22Rv1 (cell line): Measurements from ENCODE around the gene SLC7A5.
"Not testable (repeated sequence)": the region's sequence is repeated elsewhere in the genome, so short reads cannot be mapped to it uniquely, and the experiment has no call there.

Experiments
- H3K27ac ChIP-seq: fragments of 450-650 bp; 2 replicates; pipeline ENCODE4 v1.5.1; 2017
- ZFX ChIP-seq: fragments of 450-650 bp; IDR thresholded peaks from 2 replicates; pipeline ENCODE4 v1.6.1; 2017; ENCODE audit warnings: antibody characterized with exemption, borderline replicate concordance
- TF ChIP-seq, protein P1 (sequence below): fragments of 450-650 bp; IDR thresholded peaks from 2 replicates; pipeline ENCODE4 v1.5.1; 2017; ENCODE audit warnings: mild to moderate bottlenecking

SLC7A5 gene

DNA sequence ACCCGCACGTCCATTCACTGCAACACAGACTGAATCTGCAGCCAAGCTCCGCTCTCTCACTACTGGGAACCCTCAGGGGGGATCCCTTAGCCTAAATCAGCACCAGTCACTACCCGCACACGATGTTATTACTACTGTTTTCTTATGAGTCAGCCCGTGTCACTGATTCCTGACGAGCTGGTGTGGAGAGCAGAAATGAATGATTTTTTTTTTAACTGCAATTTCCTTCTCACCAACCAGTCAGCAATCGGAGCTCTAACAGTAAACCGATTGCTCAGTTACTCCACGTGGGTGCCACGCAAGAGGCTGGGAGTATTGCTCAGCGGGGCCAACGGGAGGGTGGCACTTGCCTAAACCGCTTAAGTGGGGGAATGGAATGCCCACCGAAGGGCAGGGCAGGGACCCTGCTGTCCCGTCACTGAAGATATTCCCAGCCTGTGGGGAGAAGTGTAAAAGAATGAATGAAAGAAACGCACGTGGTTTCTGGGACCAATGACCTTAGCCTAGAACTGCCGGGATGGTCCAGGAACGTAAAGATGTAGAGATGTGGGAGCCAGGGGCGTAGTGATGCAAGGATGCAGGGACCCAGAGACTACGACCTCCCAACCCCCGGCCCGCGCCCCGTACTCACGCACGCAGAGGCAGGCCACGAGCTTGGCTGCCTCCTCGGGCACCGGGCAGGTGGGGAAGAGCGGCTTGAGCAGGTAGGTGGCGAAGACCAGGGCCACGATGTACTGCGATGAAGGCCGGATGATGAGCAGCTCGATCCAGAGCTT lies 865 bp downstream of the SLC7A5 start:
- peak overlapping the region; percentile 36 for H3K27ac ChIP-seq

DNA sequence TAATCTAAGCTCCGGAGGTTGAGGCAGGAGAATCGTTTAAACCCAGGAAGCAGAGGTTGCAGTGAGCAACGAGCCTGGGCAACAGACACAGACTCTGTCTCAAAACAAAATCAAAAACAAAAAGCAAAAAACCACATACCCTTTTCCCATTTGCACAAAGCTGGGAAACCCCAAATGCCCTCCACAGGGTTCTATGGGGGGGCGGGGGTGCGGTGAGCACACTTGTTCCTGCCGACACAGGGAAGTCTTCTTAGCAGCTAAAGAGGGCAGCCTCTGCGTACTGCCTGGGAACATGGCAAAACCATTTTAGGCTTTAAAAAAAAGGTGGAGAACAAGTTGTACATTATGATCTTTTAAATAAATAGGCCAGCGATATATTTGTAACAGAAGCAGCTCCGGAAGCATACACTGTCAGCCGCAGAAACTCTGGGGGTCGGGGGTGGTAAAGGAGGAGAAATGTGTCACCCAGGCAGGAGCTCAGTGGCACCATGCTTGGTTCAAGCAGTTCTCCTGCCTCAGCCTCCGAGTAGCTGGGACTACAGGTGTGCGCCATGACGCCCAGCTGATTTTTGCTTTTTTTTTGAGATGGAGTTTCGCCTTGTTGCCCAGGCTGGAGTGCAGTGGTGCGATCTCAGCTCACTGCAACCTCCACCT lies 3.3 kb downstream of the SLC7A5 start:
- H3K27ac ChIP-seq, result not testable (repeated sequence)

DNA sequence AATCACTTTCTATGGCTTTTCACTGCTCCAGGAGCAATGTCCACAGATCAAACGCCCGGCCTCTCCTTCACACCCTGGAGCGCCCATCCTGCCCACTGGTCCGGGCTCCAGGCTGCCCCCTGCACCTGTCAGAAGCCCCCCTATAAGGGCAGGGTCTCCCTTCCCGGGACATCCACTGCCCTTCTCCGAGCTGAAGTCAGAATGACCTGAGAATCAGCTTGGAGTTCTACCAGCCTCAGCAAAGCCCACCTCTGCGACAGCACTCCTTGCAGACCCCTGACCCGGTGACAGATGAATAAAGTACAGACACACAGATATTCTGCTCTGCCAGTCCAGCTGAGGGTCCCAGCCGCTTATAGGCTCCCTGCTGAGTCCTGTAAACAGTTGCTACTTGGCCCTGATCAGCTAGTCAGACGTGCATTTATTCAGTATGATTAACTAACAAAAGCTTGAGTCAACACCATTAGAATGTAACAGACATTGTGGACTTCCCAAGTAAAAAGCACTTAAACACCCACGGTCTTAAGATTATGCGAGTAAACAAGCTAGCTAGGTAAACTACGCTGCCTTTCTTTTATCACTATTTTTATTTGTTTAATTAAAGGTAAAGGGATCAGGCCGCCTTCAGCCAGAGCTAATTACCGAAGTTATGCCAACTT lies 4.8 kb downstream of the SLC7A5 start:
- TF ChIP-seq, protein P1, sequence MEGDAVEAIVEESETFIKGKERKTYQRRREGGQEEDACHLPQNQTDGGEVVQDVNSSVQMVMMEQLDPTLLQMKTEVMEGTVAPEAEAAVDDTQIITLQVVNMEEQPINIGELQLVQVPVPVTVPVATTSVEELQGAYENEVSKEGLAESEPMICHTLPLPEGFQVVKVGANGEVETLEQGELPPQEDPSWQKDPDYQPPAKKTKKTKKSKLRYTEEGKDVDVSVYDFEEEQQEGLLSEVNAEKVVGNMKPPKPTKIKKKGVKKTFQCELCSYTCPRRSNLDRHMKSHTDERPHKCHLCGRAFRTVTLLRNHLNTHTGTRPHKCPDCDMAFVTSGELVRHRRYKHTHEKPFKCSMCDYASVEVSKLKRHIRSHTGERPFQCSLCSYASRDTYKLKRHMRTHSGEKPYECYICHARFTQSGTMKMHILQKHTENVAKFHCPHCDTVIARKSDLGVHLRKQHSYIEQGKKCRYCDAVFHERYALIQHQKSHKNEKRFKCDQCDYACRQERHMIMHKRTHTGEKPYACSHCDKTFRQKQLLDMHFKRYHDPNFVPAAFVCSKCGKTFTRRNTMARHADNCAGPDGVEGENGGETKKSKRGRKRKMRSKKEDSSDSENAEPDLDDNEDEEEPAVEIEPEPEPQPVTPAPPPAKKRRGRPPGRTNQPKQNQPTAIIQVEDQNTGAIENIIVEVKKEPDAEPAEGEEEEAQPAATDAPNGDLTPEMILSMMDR, result no peak
- no peak for TF ChIP-seq ZFX

DNA sequence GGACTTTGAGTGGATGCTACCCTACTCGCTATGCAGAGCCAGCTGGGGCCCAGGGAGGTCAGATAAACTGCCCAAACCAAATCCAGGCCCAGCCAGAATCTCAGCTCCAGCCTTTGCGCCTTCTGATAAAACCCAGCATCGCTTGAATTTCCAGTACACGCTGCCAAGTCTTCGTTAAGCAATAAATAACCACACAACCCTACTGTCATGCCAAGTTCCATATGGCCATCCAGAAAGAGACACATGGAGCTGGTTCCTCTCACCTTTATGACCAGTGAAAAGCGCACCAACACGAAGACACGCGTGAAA lies 6.0 kb downstream of the SLC7A5 start:
- H3K27ac ChIP-seq, result not testable (repeated sequence)

More for the DNA sequence above, 4.8 kb downstream of the SLC7A5 start:
- H3K27ac ChIP-seq, result peak overlapping the region; percentile 46

DNA sequence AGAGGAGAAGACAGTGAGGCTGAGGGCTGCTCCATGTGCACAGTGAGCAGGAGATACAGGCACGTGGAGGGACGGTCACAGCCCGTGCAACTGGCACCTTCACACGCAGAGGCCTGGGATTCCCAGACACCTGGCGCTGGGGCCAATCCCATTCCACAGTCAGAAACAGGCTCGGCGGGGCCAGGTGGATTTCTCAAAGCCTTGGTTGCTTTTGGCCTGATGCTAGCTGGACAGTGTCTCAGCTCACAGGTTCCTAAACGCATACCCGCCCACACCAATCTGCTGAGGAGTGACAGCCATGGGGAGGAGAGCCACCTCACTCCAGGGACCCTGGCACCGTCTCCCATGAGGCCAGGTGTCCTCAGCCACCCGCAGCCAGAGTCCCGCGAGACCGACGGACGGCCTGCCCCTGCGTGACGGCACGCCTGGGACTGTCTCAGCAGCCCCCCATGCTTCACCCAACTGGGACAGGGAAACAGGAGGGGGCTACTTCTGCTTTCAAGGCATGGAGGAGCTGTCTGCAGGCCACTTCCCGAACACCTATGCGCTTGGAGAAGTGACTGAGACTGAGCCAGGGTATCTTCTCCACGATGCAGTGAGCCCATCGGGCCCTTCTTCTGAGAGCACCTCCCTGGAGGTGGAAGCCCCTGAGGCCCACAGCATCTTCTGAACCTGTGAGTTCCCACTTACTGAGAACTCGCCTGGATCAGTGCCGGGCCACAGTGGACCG lies 6.5 kb downstream of the SLC7A5 start:
- H3K27ac ChIP-seq, result not testable (repeated sequence)

DNA sequence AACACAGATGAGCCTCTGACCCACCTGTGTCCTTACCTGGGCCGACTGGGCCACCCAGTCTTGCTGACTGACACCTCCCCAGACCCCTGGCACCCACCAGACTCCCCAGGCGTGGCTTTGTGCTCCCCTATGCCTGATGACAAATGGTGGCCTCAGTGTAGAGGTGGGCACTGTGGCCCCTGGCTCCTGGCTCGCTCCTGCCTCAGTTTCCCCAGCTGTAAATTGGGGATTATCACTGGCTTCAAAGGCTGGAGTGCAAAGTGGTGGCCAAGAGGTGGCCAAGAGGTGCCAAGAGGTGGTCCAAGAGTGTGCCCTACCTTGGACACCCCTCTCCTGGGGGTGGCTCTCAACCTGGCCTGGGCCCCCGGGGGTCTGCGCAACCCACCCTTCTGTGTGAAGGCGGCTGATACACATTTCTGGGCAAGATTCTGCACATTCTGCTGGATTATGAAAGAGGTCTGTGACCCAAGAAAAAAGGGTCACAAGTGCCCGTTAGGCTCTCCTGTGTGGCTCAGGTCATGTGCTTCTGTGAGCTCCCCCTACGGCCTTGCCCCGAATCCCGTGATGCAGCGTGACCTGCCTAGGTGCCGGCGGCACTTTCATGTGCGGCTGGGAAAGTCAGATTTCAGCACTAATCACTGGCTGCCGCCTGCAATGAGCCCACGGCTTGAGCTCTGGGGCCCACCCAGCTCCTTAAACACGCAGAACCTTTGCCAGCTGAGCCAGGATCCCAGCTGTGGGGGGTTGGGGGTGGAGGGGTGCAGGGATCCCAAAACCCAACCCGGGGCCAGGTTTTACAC lies 7.8 kb downstream of the SLC7A5 start:
- H3K27ac ChIP-seq, result not testable (repeated sequence)

DNA sequence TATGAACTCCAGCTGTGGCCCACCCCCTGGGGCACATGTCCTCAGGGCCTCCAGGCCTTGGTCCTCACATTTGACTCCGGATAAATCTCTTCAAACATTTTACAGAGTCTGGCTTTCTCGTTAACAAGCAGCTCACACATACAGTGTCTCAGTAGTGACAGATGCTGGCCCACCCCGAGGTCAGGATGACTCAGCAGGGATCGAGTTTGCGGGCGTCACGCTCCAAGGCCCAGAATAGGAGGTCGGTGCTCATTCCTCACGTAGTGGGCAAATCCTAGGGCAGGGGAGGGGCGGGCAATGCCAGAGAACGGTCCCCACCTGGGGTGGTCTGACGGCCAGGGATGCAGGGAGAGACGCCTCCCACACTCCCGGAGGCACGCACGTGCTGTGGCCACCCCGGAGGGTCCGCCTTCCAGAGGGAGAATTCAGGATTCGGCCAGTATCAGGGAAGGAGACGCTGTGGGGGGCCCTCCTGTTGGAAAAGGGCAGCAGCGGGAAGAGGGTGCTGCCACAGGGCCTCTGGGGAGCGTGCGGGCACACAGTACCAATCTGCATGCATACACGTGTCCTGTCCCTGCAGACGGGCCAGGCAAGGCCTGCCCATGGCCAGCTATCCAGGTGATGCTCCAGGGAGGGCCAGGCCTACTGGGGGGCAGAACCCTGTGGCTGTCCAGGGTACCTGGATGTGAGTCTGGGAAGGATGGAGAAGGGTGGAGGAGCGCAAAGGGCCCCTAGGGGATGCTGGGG lies 8.6 kb downstream of the SLC7A5 start:
- H3K27ac ChIP-seq, result no peak overlapping the region

DNA sequence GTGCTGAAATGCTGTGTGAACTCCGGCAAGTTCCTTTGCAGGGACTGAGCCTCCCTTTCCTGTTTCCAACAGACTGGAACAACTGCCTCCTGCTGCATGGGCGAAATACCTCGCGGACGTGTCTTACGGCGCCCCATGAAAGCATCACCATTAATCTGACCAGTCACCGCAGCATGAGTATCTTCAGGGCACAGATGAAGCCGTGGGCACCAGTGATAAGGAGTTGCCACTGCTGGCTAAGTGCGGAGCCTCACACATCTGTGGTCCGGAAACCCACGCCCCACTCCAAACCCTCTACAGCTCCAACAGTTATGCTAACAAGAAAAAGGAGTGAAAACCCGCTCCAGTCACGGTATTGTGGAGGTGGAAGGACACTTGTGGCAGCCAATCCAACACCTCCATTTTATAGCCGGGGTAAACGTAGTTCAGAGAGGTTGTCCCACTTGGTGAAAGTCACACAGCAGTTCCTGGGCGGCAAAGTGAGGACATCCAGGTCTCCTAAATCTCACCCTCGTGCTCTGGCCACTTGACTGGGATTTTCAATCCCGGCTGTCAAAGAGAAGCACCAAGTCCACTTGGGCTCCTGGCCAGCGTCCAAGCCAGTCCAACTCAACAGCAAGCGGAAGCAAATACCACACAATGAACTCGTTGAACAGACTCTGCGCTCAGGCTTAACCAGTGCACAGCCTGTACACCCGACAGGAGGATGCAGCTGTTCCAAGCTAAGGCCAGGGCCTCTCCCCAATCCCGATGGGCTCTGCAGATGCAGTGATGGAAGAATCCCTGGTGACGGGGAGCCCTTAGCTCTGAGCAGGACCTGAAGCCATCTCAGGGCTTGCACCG lies 10.9 kb downstream of the SLC7A5 start:
- H3K27ac ChIP-seq, result not testable (repeated sequence)

More for the DNA sequence above, 8.6 kb downstream of the SLC7A5 start:
- no peak for TF ChIP-seq ZFX
- TF ChIP-seq, protein P1, result no peak

DNA sequence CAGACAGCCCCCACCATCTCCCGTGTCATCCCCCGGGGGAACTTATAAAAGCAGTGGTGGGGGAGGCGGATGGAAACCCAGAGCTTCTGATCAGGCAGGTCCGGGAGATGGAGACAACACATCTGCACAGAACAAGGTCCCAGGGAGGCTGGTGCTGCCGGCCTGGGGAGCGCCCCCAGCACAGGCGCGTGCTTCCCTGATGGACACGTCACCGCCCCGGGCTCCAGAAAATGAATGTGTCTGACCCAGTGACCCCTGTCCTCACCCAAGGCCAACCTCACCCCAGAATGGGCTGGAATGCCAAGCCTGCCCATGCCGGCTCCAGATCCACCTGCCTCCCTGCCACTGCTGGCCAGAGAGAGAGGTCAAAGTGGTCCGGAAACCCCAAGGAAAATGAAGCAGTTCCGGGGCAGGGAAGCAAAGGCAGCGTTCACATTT lies 12.5 kb downstream of the SLC7A5 start:
- TF ChIP-seq, protein P1, result no peak
- TF ChIP-seq ZFX, result no peak
- H3K27ac ChIP-seq, result no peak overlapping the region
